H1 (cell line): ENCODE results near the gene LDLRAD4. TPM values are rescaled to one million over a fixed set of nuclear protein-coding genes. Genes with fewer than 3 reads are reported as not detected.

Source experiments
- BRCA1 ChIP-seq: IDR thresholded peaks from 2 replicates; pipeline ENCODE4 v1.6.1; 2012; ENCODE audit warnings: low read depth, low read length, improper control_type of control experiment
- SAP30 ChIP-seq: fragments of 300-600 bp; sonication (generic); IDR thresholded peaks from 2 replicates; pipeline ENCODE4 v1.7.1; 2012; ENCODE audit warnings: low read length, moderate library complexity, mild to moderate bottlenecking, inconsistent platforms; ENCODE audit not compliant: insufficient read depth, insufficient replicate concordance
- polyA plus RNA-seq, 7 experiments: library from polyadenylated mRNA; depleted of rRNA in 3 of 7; stranded (reverse) in 5 of 7; unstranded in 2 of 7; fragments of >200 nt in 5 of 7; fragments of 200-250 nt in 2 of 7; gene quantifications; 1 replicate in 5 of 7; 2 replicates in 1 of 7; 4 replicates in 1 of 7; pipeline versions ENCODE4 v1.2.1 to v1.2.3, GENCODE V29; 2011 to 2013; ENCODE audit warnings: missing spikeins in 2 of 7, mixed read lengths in 2 of 7
- total RNA-seq: library from RNA; stranded (reverse); fragmentation: NEBNext Ultra II Directional; extraction: Animal tissue kit (Norgen Biotek cat#: 25700); gene quantifications from 2 replicates; pipeline ENCODE4 v1.2.1, GENCODE V29; 2021
- TF ChIP-seq, protein P1 (sequence below), 3 experiments: IDR thresholded peaks; 1 replicate in 2 of 3; 2 replicates in 1 of 3; pipeline versions ENCODE4 v1.5.1 to v1.6.1; 2011; ENCODE audit warnings: low read length in 3 of 3, mild to moderate bottlenecking in 3 of 3, inconsistent platforms in 2 of 3, low read depth in 1 of 3, moderate library complexity in 1 of 3; ENCODE audit not compliant: insufficient read depth in 1 of 3; ENCODE audit errors: control extremely low read depth in 1 of 3

Gene LDLRAD4
- total and polyA plus RNA-seq, 2 of the 8 experiments (the other 6 are each of a cell fraction or from before 2014, with no cell fraction given), result 0.77 to 1.4 TPM

DNA sequence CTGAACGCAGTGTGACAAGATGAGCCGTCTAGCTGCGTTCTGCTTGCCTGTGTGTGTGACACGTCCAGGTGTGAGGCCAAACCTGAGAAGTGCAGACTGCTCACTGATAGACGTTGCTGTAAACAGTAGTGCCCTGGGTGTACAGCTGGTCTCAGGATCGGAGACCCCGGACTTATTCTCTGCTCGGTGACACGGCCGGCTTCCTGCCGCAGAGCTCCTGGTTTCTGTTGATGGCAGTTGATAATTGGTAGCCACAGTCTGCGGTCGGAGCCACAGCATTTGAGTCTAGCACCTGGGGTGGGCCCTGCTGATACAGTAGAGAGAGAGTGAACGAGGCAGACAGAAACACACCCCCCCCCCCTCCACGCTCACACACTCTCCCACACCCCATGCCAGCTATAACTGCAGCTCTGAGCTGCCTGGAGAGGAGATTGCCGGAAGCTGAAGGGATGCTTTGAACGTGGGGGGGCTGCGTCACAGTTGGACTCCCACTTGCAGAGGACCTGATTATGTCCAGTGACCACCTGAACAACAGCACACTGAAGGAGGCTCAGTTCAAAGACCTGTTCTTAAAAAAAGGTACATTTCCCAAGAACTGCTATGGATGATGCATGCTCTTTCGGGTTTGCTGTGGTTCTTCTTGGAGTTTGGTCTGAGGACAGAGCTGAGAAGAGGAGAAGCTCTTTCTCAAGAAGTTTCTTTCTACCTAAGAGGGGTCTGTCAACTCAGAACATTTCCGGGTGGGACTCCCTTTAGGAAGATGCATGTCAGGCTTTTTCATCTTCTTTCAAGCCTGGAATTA, 393.8 kb downstream of the LDLRAD4 start (continued):
- TF ChIP-seq BRCA1 (no peak), SAP30 (no peak)
- TF ChIP-seq, protein P1, sequence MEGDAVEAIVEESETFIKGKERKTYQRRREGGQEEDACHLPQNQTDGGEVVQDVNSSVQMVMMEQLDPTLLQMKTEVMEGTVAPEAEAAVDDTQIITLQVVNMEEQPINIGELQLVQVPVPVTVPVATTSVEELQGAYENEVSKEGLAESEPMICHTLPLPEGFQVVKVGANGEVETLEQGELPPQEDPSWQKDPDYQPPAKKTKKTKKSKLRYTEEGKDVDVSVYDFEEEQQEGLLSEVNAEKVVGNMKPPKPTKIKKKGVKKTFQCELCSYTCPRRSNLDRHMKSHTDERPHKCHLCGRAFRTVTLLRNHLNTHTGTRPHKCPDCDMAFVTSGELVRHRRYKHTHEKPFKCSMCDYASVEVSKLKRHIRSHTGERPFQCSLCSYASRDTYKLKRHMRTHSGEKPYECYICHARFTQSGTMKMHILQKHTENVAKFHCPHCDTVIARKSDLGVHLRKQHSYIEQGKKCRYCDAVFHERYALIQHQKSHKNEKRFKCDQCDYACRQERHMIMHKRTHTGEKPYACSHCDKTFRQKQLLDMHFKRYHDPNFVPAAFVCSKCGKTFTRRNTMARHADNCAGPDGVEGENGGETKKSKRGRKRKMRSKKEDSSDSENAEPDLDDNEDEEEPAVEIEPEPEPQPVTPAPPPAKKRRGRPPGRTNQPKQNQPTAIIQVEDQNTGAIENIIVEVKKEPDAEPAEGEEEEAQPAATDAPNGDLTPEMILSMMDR (IDR thresholded peaks at IDR 0.05; ENCODE audit: control extremely low read depth in 1 of 3, insufficient read depth in 1 of 3, low read depth in 1 of 3, low read length in 3 of 3), result no peak
